HG03175 (cell line): ENCODE results near the gene LRPAP1.

Experiments
- ATAC-seq: cut with Tn5 transposase; IDR thresholded peaks from one replicate; pipeline ENCODE4 v1.9.1; 2021; ENCODE audit warnings: mild to moderate bottlenecking, moderate library complexity; ENCODE audit not compliant: unreplicated experiment

The LRPAP1 gene

GRCh38 chr4:3475713-3476260 is 56.4 kb downstream of the LRPAP1 start:
- no peak for ATAC-seq

DNA sequence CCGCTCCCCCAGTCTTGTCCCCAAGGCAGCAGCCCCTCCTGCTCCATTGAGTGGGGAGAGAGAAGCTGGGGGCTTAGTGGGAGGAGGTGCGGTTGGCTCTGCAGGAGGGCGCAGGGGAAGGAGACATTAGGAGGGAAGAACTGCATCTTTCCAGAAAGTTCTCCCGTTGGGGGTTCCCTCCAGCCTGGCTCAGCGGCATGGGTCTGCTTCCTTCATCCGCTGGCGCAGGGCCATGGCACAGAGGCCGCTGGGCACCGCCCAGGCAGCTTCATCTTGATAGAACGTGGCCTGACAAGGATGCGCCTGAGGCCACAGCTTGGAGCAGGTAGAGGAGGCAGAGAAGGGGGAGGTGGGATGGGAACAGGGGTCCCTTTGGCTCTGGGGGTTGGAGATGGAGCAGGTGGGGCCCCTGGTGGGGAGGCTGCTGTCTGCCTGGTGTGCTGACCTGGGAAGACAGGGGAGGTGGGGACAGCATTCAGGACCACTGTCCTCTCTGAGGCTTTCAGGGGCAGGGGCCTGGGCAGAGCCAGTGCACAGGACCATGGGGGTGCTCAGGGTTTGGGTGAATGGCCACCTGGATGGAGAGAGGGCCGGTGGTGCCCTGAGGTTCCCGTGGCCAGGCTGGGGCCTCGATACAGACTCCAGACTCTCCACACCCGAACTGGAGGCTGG is 57.0 kb downstream of the LRPAP1 start:
- no peak for ATAC-seq

DNA sequence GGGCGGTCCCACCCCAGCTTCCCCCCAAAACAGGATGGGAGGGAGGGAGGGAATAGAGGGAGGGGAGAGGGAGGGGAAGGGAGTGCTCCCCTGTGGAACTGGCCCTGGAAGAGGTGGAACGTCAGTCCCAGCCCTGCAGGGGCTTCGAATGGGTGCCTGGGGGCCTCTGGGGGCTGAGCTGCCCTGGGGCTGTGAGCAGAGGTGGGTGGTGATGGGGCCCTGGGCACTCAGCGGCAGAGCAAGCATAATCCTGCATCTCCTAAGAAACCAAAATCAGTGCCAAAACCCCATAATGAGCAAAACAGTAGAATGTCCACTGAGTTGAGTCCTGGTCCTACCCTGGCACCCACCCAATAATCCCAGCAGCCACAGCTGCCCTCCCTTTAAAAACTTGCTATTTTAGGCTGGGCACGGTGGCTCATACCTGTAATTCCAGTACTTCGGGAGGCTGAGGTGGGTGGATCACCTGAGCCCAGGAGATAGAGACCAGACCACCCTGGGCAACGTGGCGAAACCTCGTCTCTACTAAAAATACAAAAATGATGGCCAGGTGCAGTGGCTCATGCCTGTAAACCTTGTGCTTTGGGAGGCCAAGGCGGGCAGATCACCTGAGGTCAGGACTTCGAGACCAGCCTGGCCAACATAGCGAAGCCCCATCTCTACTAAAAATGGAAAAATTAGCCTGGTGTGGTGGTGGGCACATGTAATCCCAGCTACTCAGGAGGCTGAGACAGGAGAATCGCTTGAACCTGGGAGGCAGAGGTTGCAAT is 58.0 kb downstream of the LRPAP1 start:
- ATAC-seq = no peak

- ATAC-seq = no peak
Measured at GRCh38 chr4:3473181-3473950, 58.9 kb downstream of the LRPAP1 start.

DNA sequence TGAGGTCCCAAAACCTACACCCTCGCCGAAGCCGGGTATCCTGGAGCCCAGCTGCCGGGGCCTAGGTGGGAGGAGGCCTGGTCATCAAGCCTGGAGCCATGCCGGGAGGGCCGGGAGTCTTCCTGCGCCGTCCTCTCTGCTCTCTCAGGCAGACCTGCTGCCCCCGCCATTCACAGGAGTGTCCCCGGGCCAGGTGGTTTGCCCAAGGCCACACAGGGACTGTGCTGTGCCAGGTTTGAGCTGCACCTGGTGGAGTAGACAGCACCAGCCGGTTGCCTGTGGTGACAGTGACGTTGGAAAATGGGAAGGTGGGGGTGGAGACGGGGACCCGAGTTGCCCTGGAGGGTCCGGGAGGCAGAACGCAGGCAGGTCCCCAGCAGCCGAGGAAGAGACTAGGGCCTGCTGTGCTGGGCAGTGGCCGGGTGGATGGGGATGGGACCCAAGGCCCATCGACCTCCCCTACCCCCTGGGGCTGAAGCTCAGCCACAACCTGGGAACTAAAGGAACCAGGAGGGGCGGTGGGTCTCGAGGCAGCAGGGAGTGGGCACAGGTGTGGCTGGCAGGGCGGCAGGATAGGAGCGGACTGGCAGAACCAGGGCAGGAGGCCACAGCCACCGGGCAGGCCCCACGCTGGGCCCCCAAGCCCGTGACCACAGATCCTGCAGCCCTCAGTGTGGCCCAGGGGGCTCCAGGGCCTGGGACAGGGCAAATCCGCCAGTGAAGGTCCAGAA is 59.6 kb downstream of the LRPAP1 start:
- ATAC-seq = no peak

DNA sequence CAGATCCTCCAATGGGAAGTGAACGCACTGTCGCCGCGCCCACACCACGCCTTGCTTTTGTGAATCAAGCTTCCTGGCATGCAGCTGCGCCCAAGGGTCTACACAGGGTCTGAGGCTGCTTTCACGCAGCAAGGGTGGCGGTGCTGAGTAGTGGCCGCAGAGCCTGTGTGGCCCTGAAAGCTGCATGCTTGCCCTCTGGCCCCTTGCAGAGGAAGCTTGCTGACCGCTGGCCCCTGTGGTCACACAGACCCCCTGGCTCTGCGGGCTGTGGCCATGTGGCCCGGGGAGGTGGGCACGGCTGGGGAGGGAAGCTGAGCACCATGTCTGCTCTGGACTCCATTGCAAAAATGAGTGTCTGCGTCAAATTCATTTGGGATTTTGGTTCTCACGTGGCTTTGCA is 60.3 kb downstream of the LRPAP1 start:
- ATAC-seq = no peak

- ATAC-seq = no peak
Measured at GRCh38 chr4:3471098-3471760, 61.0 kb downstream of the LRPAP1 start.

- no peak for ATAC-seq
Measured at GRCh38 chr4:3470244-3471097, 61.8 kb downstream of the LRPAP1 start.

- no peak for ATAC-seq
Measured at GRCh38 chr4:3469386-3470243, 62.6 kb downstream of the LRPAP1 start.

- no peak for ATAC-seq
Measured at GRCh38 chr4:3468804-3469203, 63.4 kb downstream of the LRPAP1 start.

DNA sequence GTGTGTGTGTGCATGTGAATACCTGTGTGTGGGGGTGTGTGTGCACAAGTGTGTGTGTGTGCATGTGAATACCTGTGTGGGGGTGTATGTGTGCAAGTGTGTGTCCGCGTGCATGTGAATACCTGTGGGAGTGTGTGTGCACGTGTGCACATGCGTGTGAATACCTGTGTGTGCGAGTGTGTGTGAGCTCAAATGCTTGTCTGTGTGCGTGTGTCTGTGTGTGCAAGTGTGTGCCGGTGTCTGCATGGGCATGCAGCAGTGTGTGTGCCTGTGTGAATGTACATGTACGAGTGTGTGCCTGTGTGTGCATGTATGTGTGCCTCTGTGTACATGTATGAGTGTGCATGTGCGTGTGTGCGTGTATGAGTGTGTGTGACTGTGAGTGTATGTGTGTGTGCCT is 64.1 kb downstream of the LRPAP1 start:
- ATAC-seq = no peak

- ATAC-seq = no peak
Measured at GRCh38 chr4:3467601-3468031, 64.6 kb downstream of the LRPAP1 start.

DNA sequence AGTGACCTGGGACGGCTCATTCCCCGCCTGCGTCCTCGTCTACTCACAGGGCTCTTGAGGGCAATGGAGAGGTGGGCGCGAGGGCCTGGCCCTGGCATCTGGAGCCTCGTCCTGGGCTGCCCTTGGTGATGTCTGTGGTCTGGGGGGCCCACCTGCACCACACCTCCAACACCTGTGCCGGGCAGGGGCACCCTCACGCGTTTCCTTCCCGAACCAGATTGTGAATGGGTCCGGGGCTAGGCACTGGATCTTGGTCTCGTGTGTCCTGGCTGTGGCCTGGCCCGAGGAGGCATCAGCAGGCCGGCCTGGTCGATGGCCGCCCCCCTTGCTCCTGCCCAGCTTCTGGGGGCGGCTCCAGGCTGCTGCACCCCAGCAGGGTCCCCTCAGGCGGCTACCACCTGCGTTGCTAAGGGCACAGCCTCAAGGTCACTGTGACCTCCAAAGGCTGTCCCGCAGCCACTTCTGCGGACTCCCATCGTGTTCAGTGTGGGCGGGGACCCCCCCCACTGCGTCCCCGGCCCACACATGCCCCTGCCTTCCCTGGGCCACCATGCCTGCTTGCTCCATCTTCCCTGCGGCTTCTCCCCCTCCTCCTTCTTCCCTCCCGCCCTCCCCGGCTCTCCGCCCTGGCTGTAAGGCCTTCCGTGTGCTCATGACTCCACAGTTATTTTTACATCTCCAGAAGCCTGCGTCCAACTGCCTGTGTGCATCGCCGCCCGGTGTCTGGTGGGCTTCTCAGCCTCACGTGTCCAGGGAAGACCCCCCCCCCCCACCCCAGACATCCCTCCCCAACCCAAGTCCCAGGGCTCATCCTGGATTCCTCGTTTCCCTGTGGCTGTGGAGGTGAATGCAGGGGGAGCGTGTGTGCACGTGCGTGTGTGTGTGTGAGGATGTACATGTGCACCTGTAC is 65.3 kb downstream of the LRPAP1 start:
- ATAC-seq = no peak

- no peak for ATAC-seq
Measured at GRCh38 chr4:3465698-3466671, 66.2 kb downstream of the LRPAP1 start.

- ATAC-seq = no peak
Measured at GRCh38 chr4:3464911-3465697, 67.1 kb downstream of the LRPAP1 start.
